Hepatocyte (in vitro differentiated cells): ENCODE results near the gene KIF26B. TPM values are rescaled to one million over a fixed set of nuclear protein-coding genes. Genes with fewer than 3 reads are reported as not detected.

ENCODE experiments used
- DNase-seq: peaks from one replicate; pipeline ENCODE4 v3.0.0-alpha.2; 2016; ENCODE audit warnings: low spot score
- H2AFZ ChIP-seq: fragments of 200-600 bp; sonication (generic); 2 replicates; pipeline ENCODE4 v1.6.0; 2016; ENCODE audit warnings: antibody characterized with exemption, mild to moderate bottlenecking
- H3K27ac ChIP-seq: fragments of 200-600 bp; sonication (generic); 2 replicates; pipeline ENCODE4 v1.5.1; 2016; ENCODE audit warnings: mild to moderate bottlenecking
- H3K27me3 ChIP-seq: fragments of 200-600 bp; sonication (generic); 2 replicates; pipeline ENCODE4 v1.6.1; 2016
- H3K36me3 ChIP-seq: fragments of 200-600 bp; sonication (generic); replicated peaks from 2 replicates; pipeline ENCODE4 v1.5.1; 2016; ENCODE audit warnings: low read depth; ENCODE audit not compliant: insufficient read depth
- H3K4me1 ChIP-seq: fragments of 200-600 bp; sonication (generic); 2 replicates; pipeline ENCODE4 v1.5.1; 2016; ENCODE audit warnings: mild to moderate bottlenecking, moderate library complexity; ENCODE audit not compliant: insufficient read depth
- H3K4me2 ChIP-seq: fragments of 200-600 bp; sonication (generic); 2 replicates; pipeline ENCODE4 v1.6.0; 2016
- H3K4me3 ChIP-seq: fragments of 200-600 bp; sonication (generic); 2 replicates; pipeline ENCODE4 v1.5.1; 2016; ENCODE audit warnings: mild to moderate bottlenecking
- H3K79me2 ChIP-seq: fragments of 200-600 bp; sonication (generic); 2 replicates; pipeline ENCODE4 v1.6.0; 2017; ENCODE audit warnings: mild to moderate bottlenecking
- H3K9me2 ChIP-seq: fragments of 200-600 bp; sonication (generic); replicated peaks from 2 replicates; pipeline ENCODE4 v1.6.0; 2017; ENCODE audit warnings: mild to moderate bottlenecking; ENCODE audit not compliant: insufficient read depth
- H3K9me3 ChIP-seq: fragments of 200-600 bp; sonication (generic); 2 replicates; pipeline ENCODE4 v1.5.1; 2016; ENCODE audit warnings: low read depth, mild to moderate bottlenecking
- H4K20me1 ChIP-seq: fragments of 200-600 bp; sonication (generic); 2 replicates; pipeline ENCODE4 v1.6.0; 2016; ENCODE audit warnings: mild to moderate bottlenecking; ENCODE audit not compliant: insufficient read depth, poor library complexity, severe bottlenecking
- EZH2 ChIP-seq: fragments of 200-600 bp; sonication (generic); IDR thresholded peaks from 2 replicates; pipeline ENCODE4 v1.6.1; 2016; ENCODE audit warnings: antibody characterized with exemption, mild to moderate bottlenecking, borderline replicate concordance
- EZH2phosphoT487 ChIP-seq: fragments of 200-600 bp; sonication (generic); IDR thresholded peaks from one replicate; pipeline ENCODE4 v1.6.1; 2018; ENCODE audit warnings: antibody characterized with exemption, mild to moderate bottlenecking, low read depth, moderate library complexity; ENCODE audit not compliant: unreplicated experiment, severe bottlenecking
- WGBS: methylation state at CpG from one replicate; pipeline ENCODE4 v1.1.6; 2016; ENCODE audit warnings: low lambda C conversion rate; ENCODE audit errors: missing lambda C conversion rate; 5-methylcytosine and 5-hydroxymethylcytosine counted together
- polyA plus RNA-seq: library from polyadenylated mRNA; unstranded; fragments of >200 nt; fragmentation: Nextera tagmentation; extraction: Ambion mirVana; gene quantifications from 2 replicates; pipeline ENCODE4 v1.2.1, GENCODE V29; 2016
- total RNA-seq: library from RNA; depleted of rRNA; stranded (reverse); fragments of >200 nt; gene quantifications from 2 replicates; pipeline ENCODE4 v1.2.3, GENCODE V29; 2014
- TF ChIP-seq, protein P1 (sequence below): fragments of 200-600 bp; sonication (generic); IDR thresholded peaks from 2 replicates; pipeline ENCODE4 v1.5.1; 2016; ENCODE audit warnings: antibody characterized with exemption, mild to moderate bottlenecking; ENCODE audit not compliant: poor library complexity

KIF26B gene
- total and polyA plus RNA-seq, 2 experiments from 2014 or later: 12.7 to 21.6 TPM

DNA sequence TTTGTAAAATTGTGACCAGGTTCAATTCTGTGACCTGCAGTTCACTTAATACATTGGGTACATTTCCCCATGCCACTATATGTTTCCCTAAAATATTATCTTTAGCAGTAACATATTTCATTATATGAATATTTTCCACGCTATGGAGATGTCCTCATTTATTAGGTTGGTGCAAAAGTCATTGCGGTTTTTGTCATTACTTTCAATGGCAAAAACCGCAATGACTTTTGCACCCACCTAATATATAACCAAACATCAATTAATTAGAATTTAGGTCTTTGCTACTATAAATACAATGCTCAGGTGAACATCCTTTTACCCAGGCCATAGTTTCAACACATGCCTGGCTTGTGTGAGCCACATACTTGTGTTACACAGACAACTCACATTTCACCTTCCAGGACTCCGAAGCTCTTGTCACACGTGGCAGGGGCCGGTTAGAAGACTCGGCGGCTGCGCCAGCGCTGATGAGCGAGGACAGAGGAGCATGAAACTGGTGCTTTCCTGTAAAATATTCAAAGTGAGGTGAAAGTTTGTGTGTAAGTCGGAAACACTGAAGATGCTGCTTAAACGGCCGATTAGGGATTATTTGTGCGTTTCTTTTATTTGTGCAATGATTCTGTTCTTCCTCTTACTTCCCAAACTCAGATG, 215.5 kb downstream of the KIF26B start:
- 97% methylated on average over 15 of the region's 15 CpGs for WGBS
- H3K27ac ChIP-seq: no peak overlapping the region
- no peaks in the 10 kb centered on the region for H4K20me1 ChIP-seq
- TF ChIP-seq, protein P1, sequence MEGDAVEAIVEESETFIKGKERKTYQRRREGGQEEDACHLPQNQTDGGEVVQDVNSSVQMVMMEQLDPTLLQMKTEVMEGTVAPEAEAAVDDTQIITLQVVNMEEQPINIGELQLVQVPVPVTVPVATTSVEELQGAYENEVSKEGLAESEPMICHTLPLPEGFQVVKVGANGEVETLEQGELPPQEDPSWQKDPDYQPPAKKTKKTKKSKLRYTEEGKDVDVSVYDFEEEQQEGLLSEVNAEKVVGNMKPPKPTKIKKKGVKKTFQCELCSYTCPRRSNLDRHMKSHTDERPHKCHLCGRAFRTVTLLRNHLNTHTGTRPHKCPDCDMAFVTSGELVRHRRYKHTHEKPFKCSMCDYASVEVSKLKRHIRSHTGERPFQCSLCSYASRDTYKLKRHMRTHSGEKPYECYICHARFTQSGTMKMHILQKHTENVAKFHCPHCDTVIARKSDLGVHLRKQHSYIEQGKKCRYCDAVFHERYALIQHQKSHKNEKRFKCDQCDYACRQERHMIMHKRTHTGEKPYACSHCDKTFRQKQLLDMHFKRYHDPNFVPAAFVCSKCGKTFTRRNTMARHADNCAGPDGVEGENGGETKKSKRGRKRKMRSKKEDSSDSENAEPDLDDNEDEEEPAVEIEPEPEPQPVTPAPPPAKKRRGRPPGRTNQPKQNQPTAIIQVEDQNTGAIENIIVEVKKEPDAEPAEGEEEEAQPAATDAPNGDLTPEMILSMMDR: no peak
- TF ChIP-seq EZH2phosphoT487 (no peak), EZH2 (no peak)
- H3K9me2 ChIP-seq: no peaks in the 10 kb centered on the region
- H3K36me3 ChIP-seq: peaks cover 5% of the 10 kb centered on the region
- H3K4me2 ChIP-seq: no peak overlapping the region
- no peak overlapping the region for H3K4me3 ChIP-seq
- H3K4me1 ChIP-seq: peaks cover 3% of the 10 kb centered on the region
- H2AFZ ChIP-seq: no peak overlapping the region
- no peaks in the 10 kb centered on the region for H3K27me3 ChIP-seq
- no peak for DNase-seq
- H3K79me2 ChIP-seq: peaks cover 6% of the 10 kb centered on the region
- H3K9me3 ChIP-seq: no peaks in the 10 kb centered on the region

DNA sequence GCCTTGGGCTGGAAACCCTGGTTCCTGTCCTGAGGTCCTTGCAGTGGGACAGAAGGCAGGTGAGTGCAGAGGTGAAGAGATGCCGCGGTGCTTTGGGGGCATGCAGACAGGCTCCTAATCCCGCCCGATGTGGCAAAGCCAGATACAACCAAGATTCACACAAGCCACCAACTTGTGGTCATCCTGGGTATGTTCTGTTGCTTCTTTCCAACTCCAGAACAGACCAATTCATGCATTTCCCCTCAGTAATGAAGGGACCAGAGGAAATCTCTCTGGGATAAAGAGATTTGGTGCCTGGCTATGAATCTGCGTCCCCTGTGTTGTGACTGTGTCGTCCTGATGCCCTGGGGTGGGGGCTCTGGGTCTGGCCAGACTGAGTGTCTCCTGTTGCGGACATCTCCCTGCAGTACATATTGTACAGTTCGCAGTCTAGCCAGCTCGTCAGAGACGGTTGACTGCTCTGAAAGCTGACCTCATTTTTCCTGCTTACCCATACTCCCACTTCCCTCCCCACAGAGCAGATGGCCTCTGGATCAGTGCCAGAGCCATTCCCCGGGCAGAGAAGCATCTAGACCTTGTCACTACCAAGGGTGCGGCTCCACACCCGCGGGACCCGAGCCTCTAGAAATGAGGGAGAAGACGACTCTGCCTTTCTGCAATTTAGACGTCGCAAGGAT, 216.3 kb downstream of the KIF26B start:
- Histone ChIP-seq H3K79me2 (peaks cover 3% of the 10 kb centered on the region), H3K36me3 (peaks cover 5% of the 10 kb centered on the region), H3K27ac (no peak overlapping the region), H3K9me3 (no peaks in the 10 kb centered on the region), H3K27me3 (no peaks in the 10 kb centered on the region), H2AFZ (no peak overlapping the region), H3K4me2 (no peak overlapping the region), H3K9me2 (no peaks in the 10 kb centered on the region), H4K20me1 (no peaks in the 10 kb centered on the region), H3K4me1 (no peaks in the 10 kb centered on the region), H3K4me3 (no peak overlapping the region)
- DNase-seq: no peak
- 91% methylated on average over 17 of the region's 18 CpGs for WGBS
- TF ChIP-seq EZH2 (no peak), EZH2phosphoT487 (no peak)
- TF ChIP-seq, protein P1: no peak

DNA sequence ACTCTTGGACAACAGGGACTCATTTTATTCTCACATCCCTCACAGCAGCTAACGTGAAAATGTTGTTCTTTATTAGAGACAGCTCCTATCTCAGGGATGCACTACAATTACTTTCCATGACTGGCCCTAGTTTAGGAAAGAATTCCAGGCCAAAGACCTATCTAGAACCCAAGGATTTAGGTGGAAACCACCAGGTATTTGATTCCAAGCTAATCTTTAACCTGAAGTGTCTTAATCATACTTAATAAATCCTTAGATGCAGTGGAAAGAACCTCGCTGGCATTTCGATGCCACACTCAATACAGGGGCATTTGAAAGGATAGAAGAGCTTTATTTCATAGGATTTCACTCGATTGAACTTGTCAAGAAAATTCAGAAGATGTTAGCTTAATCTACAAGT, 218.3 kb downstream of the KIF26B start:
- no peaks in the 10 kb centered on the region for H4K20me1 ChIP-seq
- peaks cover 5% of the 10 kb centered on the region for H3K36me3 ChIP-seq
- H2AFZ ChIP-seq: no peak overlapping the region
- 91% methylated on average over 4 of the region's 4 CpGs for WGBS
- no peak overlapping the region for H3K27ac ChIP-seq
- no peak overlapping the region for H3K4me2 ChIP-seq
- no peaks in the 10 kb centered on the region for H3K9me2 ChIP-seq
- no peaks in the 10 kb centered on the region for H3K4me1 ChIP-seq
- no peak for DNase-seq
- H3K9me3 ChIP-seq: no peaks in the 10 kb centered on the region
- no peaks in the 10 kb centered on the region for H3K79me2 ChIP-seq
- no peak overlapping the region for H3K4me3 ChIP-seq
- TF ChIP-seq EZH2phosphoT487: no peak
- TF ChIP-seq, protein P1: no peak
- no peak for TF ChIP-seq EZH2
- H3K27me3 ChIP-seq: no peaks in the 10 kb centered on the region
